Immature natural killer cell (primary cell): Measurements from ENCODE around the gene SECISBP2. TPM values are rescaled to one million over a fixed set of nuclear protein-coding genes. Genes with fewer than 3 reads are reported as not detected.

Experiments
- DNase-seq, 3 donors: peaks; one replicate each; pipeline ENCODE4 v3.0.0; 2022; ENCODE audit warnings: mixed read lengths in 1 of 3
- H3K27ac Mint-ChIP-seq, 6 donors: one replicate each; pipeline ENCODE4 v1.8.0; 2020; ENCODE audit warnings: mixed read lengths in 6 of 6, mild to moderate bottlenecking in 5 of 6, inconsistent platforms in 4 of 6, moderate library complexity in 3 of 6
- H3K27me3 Mint-ChIP-seq, 3 donors: one replicate each; pipeline ENCODE4 v1.8.0; 2020 to 2021; ENCODE audit warnings: low read depth in 3 of 3, mild to moderate bottlenecking in 3 of 3, mixed read lengths in 3 of 3, moderate library complexity in 3 of 3, inconsistent platforms in 1 of 3
- H3K36me3 Mint-ChIP-seq, 3 donors: one replicate each; pipeline ENCODE4 v1.8.0; 2020; ENCODE audit warnings: mixed read lengths in 3 of 3, inconsistent platforms in 2 of 3, mild to moderate bottlenecking in 2 of 3
- H3K4me1 Mint-ChIP-seq, 2 donors: one replicate each; pipeline ENCODE4 v1.8.0; 2020; ENCODE audit warnings: inconsistent platforms in 2 of 2, mild to moderate bottlenecking in 2 of 2, mixed read lengths in 2 of 2, moderate library complexity in 1 of 2
- H3K4me3 Mint-ChIP-seq, 5 donors: one replicate each; pipeline ENCODE4 v1.8.0; 2020; ENCODE audit warnings: mild to moderate bottlenecking in 5 of 5, mixed read lengths in 5 of 5, inconsistent platforms in 3 of 5, moderate library complexity in 3 of 5
- H3K9me3 Mint-ChIP-seq, 6 donors: one replicate each; pipeline ENCODE4 v1.8.0; 2020; ENCODE audit warnings: mild to moderate bottlenecking in 6 of 6, mixed read lengths in 6 of 6, inconsistent platforms in 4 of 6, moderate library complexity in 3 of 6
- polyA plus RNA-seq, 3 donors: library from polyadenylated mRNA; unstranded; fragments of 300-500 nt; fragmentation: Illumina TruSeq; gene quantifications; one replicate each; pipeline ENCODE4 v1.2.3, GENCODE V29; 2021

SECISBP2 gene
- polyA plus RNA-seq, 3 donors from 2014 or later: 3.9 to 16.4 (median 9.7) TPM

DNA sequence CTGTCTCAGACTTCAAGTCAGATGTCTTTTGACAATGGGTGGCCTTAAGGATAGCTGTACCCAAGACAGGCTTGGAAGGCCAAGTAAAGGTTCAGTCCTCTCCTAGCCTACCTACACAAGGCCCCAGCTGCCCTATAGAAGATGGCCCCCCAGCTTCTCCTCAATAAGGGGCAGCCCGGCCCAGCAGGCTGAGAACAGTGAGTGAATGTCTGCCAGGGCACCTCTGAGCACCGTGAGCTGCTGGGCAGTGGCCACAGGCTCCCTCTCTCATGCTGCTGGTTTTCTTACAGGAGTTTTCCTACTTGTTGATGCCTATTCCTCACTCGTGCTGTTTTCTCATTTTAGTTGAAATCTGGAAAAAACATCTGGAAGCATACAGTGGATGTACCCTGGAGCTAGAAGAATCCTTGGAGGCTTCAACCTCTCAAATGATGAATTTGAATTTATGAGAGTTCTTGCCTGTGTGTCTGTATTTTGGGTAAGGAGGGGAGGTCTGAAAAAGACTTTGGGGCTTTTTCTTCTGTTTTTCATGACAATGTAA, 40.1 kb downstream of the SECISBP2 start:
- DNase-seq: no peak
- no peaks in the 10 kb centered on the region for H3K9me3 Mint-ChIP-seq
- no peak overlapping the region for H3K4me3 Mint-ChIP-seq
- H3K36me3 Mint-ChIP-seq: peaks cover 29 to 68% (median 38%) of the 10 kb centered on the region in 3 donors
- H3K4me1 Mint-ChIP-seq: peaks cover 26 to 31% of the 10 kb centered on the region in 2 donors
- peaks cover 2 to 12% (median 12%) of the 10 kb centered on the region in 3 donors for H3K27me3 Mint-ChIP-seq
- peak overlapping the region in 3 of 6 donors; percentile 40 to 51 (median 40) for H3K27ac Mint-ChIP-seq

DNA sequence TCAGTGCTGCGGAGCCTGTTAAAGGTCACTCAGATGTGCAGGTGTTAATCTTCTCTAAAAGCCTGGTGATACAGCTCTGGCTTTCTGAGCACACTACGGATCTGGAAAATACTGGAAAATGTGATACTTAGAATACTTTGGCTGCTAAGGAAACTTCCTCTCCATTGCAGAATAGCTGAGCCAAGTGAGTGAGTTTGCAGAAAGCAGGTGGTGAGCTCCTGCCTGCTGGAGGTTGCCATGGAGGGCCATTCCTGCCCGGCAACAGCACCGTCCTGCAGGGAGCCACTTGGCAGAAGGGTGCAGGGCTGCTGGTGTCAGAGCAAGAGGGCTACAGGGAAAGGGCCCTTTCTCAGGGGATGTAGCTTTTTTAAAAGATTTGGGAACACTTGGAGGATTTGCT, 40.7 kb downstream of the SECISBP2 start:
- H3K9me3 Mint-ChIP-seq: no peaks in the 10 kb centered on the region
- no peak overlapping the region for H3K4me3 Mint-ChIP-seq
- H3K36me3 Mint-ChIP-seq: peaks cover 24 to 63% (median 36%) of the 10 kb centered on the region in 3 donors
- H3K27ac Mint-ChIP-seq: peak overlapping the region in 3 of 6 donors; percentile 19 to 51 (median 40)
- peaks cover 23 to 25% of the 10 kb centered on the region in 2 donors for H3K4me1 Mint-ChIP-seq
- no peak for DNase-seq
- peaks cover 2 to 15% (median 14%) of the 10 kb centered on the region in 3 donors for H3K27me3 Mint-ChIP-seq

DNA sequence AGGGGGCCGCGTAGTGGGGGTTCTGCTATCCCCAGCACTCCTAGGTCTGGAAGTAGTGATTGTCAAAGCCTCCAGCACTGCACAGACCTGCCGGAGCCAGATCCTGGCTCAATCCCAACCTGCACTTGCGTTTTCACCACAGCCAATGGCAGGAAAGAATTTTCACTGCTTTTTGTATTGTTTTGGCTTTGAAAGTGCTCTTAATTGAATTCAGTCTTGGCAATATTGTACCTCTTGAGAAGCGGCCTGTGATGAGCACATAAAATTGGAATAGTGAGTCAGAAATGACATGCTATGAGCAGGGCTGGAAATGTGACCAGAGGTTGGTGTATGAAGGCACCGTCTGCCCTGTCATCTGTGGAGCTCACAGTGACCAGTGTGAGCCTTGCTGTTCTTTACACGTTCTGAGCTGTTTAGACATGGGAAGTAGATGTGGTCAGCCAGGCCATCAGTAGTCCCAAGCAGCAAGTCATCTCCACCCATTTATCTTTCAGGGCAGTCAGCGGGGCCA, 41.5 kb downstream of the SECISBP2 start:
- no peaks in the 10 kb centered on the region for H3K9me3 Mint-ChIP-seq
- DNase-seq: no peak
- peak overlapping the region; percentile 73 to 86 (median 80) for H3K27ac Mint-ChIP-seq
- H3K4me3 Mint-ChIP-seq: no peak overlapping the region
- peaks cover 2 to 17% (median 14%) of the 10 kb centered on the region in 3 donors for H3K27me3 Mint-ChIP-seq
- peaks cover 22 to 25% of the 10 kb centered on the region in 2 donors for H3K4me1 Mint-ChIP-seq
- H3K36me3 Mint-ChIP-seq: peaks cover 21 to 55% (median 31%) of the 10 kb centered on the region in 3 donors

DNA sequence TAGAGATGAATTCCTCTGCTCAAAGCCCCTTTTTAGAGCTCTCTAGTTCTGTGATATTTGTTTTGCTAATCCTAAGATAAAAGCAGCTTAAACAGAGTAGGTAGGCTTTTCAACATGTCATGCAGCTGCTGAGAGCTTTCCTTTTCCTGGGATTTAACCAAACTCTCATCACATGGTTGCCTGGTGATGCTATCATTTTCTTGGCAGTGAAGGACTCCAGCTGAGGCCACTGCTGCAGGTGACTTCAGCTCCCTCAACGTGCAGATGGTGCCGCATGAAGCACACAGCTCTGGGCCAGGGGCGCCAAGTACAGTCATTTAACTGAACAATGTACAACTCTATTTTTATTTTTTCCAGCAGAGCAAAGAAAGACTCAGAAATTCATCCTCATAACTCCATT, 42.2 kb downstream of the SECISBP2 start:
- H3K4me3 Mint-ChIP-seq: no peak overlapping the region
- H3K9me3 Mint-ChIP-seq: no peaks in the 10 kb centered on the region
- peaks cover 2 to 20% (median 14%) of the 10 kb centered on the region in 3 donors for H3K27me3 Mint-ChIP-seq
- H3K4me1 Mint-ChIP-seq: peaks cover 22 to 25% of the 10 kb centered on the region in 2 donors
- peak overlapping the region; percentile 42 to 85 (median 68) for H3K27ac Mint-ChIP-seq
- no peak for DNase-seq
- H3K36me3 Mint-ChIP-seq: peaks cover 21 to 48% (median 28%) of the 10 kb centered on the region in 3 donors

GRCh38 chr9:89361031-89361430, 42.7 kb downstream of the SECISBP2 start:
- no peaks in the 10 kb centered on the region for H3K9me3 Mint-ChIP-seq
- DNase-seq: no peak
- no peak overlapping the region for H3K4me3 Mint-ChIP-seq
- H3K4me1 Mint-ChIP-seq: peaks cover 22 to 28% of the 10 kb centered on the region in 2 donors
- H3K36me3 Mint-ChIP-seq: peaks cover 18 to 43% (median 25%) of the 10 kb centered on the region in 3 donors
- H3K27me3 Mint-ChIP-seq: peaks cover 2 to 20% (median 14%) of the 10 kb centered on the region in 3 donors
- H3K27ac Mint-ChIP-seq: peak overlapping the region in 4 of 6 donors; percentile 12 to 73 (median 55)

DNA sequence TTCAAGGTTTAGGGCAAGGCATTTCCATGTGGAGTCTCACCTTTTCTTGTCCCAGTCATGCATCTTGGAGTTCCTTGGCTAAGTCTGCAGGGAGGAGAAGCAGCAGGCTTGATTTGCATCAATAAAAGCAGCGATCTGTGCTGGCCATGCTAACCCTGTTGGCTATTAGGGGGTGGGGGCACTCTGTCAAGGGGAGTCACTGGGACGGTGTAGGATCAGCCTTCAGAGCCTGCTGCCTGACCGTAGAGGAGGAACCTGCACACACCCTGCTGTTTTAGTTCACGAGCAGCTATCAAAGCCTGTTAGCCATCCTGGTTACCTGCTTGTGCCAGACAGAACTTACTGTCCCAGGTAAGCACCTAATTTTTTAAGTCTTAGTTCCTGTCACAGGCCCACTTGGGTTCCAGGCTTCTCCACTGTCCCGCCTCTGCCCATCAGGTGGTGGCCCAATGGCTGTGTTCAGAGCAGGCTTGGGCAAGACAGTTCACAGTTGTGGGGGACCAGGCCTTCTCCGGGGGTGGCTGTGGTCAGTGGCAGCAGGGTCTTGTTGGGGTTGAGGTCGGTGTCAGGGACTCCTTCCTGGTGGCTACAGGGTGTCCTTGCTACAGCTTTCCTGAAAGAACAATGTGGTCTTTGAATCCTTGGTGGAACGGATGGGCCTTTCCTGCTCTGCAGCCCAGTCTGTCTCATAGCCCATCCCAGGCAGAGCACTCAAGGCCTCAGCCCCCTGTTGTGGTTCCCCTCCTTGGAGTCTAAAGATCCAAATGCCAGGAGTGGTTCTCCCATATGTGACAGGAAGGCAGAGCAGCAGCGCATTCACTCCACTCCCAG, 43.7 kb downstream of the SECISBP2 start:
- Mint-ChIP-seq H3K36me3 (peaks cover 12 to 37% (median 25%) of the 10 kb centered on the region in 3 donors), H3K4me3 (no peak overlapping the region), H3K27ac (peak overlapping the region in 5 of 6 donors; percentile 18 to 77 (median 55)), H3K4me1 (peaks cover 25 to 29% of the 10 kb centered on the region in 2 donors), H3K9me3 (no peaks in the 10 kb centered on the region), H3K27me3 (peaks cover 2 to 19% (median 14%) of the 10 kb centered on the region in 3 donors)
- DNase-seq: no peak

- Mint-ChIP-seq H3K9me3 (no peaks in the 10 kb centered on the region), H3K27me3 (peaks cover 2 to 15% (median 14%) of the 10 kb centered on the region in 3 donors), H3K27ac (peak overlapping the region in 3 of 6 donors; percentile 18 to 77 (median 55)), H3K4me3 (no peak overlapping the region), H3K36me3 (peaks cover 12 to 32% (median 20%) of the 10 kb centered on the region in 3 donors), H3K4me1 (peaks cover 18 to 22% of the 10 kb centered on the region in 2 donors)
- no peak for DNase-seq
Observed at GRCh38 chr9:89362647-89363310, 44.5 kb downstream of the SECISBP2 start.

- no peak for DNase-seq
- Mint-ChIP-seq H3K9me3 (no peaks in the 10 kb centered on the region), H3K4me3 (no peak overlapping the region), H3K4me1 (peaks cover 16 to 20% of the 10 kb centered on the region in 2 donors), H3K36me3 (peaks cover 12 to 29% (median 20%) of the 10 kb centered on the region in 3 donors), H3K27ac (peak overlapping the region in 1 of 6 donors; percentile 66), H3K27me3 (peaks cover 2 to 17% (median 15%) of the 10 kb centered on the region in 3 donors)
Observed at GRCh38 chr9:89363311-89363670, 45.0 kb downstream of the SECISBP2 start.

DNA sequence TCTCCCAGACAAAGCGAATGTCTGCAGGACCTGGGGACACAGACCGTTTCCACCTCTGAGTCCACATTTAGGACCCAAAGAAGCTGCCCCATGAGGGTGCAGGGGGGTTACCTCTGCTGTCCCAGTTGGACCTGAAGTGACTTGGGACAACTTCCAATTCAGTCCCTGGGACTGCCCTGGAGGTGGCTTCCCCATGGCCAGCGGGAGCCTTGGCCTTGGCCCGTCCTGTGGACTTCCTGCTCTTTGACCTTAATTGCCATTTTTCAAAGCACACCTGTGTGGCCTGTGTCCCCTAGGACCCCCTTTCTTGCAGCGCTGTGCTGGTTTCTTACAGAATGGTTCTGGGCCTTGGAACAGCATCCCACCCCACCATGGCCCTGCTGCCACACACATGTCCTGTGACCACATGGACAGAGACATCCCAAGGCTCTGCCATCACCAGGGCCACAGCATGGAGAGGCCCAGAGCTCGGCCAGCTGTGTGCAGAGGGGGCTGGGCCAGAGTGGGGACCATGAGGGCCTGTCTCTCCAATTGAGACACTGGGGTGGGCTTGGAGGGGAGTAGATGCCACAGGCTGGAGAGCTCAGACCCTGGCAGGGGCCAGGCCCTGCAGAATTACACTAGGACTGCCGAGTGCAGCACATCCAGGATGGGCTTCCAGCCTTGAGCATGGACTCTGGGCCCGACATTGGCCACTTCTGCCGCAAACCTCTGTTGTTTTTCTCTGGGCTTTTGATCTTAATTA, 45.8 kb downstream of the SECISBP2 start:
- peak overlapping the region in 3 of 6 donors; percentile 39 to 79 (median 46) for H3K27ac Mint-ChIP-seq
- peaks cover 8 to 22% (median 14%) of the 10 kb centered on the region in 3 donors for H3K36me3 Mint-ChIP-seq
- peaks cover 2 to 17% (median 14%) of the 10 kb centered on the region in 3 donors for H3K27me3 Mint-ChIP-seq
- H3K9me3 Mint-ChIP-seq: no peaks in the 10 kb centered on the region
- DNase-seq: no peak
- H3K4me1 Mint-ChIP-seq: peaks cover 15 to 20% of the 10 kb centered on the region in 2 donors
- H3K4me3 Mint-ChIP-seq: no peak overlapping the region

- no peak for DNase-seq
- peak overlapping the region in 3 of 6 donors; percentile 39 to 79 (median 59) for H3K27ac Mint-ChIP-seq
- no peak overlapping the region for H3K4me3 Mint-ChIP-seq
- H3K9me3 Mint-ChIP-seq: no peaks in the 10 kb centered on the region
- peaks cover 11 to 16% of the 10 kb centered on the region in 2 donors for H3K4me1 Mint-ChIP-seq
- H3K36me3 Mint-ChIP-seq: peaks cover 8 to 17% (median 11%) of the 10 kb centered on the region in 3 donors
- H3K27me3 Mint-ChIP-seq: peaks cover 2 to 17% (median 14%) of the 10 kb centered on the region in 3 donors
Observed at GRCh38 chr9:89364666-89365531, 46.6 kb downstream of the SECISBP2 start.

GRCh38 chr9:89365532-89365912, 47.2 kb downstream of the SECISBP2 start:
- no peak for DNase-seq
- peaks cover 8 to 10% of the 10 kb centered on the region in 2 donors for H3K4me1 Mint-ChIP-seq
- no peak overlapping the region for H3K4me3 Mint-ChIP-seq
- H3K36me3 Mint-ChIP-seq: peaks cover 5 to 12% (median 8%) of the 10 kb centered on the region in 3 donors
- H3K27ac Mint-ChIP-seq: peak overlapping the region in 3 of 6 donors; percentile 30 to 64 (median 59)
- peaks cover 2 to 16% (median 14%) of the 10 kb centered on the region in 3 donors for H3K27me3 Mint-ChIP-seq
- no peaks in the 10 kb centered on the region for H3K9me3 Mint-ChIP-seq

GRCh38 chr9:89366711-89367110, 48.4 kb downstream of the SECISBP2 start:
- Mint-ChIP-seq H3K36me3 (peaks cover 0 to under 1% (median 0%) of the 10 kb centered on the region in 3 donors), H3K4me1 (peaks cover 5 to 8% of the 10 kb centered on the region in 2 donors), H3K9me3 (no peaks in the 10 kb centered on the region), H3K27ac (peak overlapping the region in 3 of 6 donors; percentile 30 to 57 (median 31)), H3K27me3 (peaks cover 2 to 12% (median 11%) of the 10 kb centered on the region in 3 donors), H3K4me3 (no peak overlapping the region)
- DNase-seq: no peak
